GM12891 (cell line): ENCODE measurements around the gene MAP3K20.

Experiments
- DNase-seq: peaks from one replicate; pipeline ENCODE4 v3.0.0; 2011; ENCODE audit warnings: low spot score; ENCODE audit not compliant: insufficient read length
- FAIRE-seq: peaks from 2 replicates; lab custom pipeline; 2011; peaks lifted over from hg19 to GRCh38; lab: Jason Lieb, UNC
- PAX5 ChIP-seq: IDR thresholded peaks from 2 replicates; pipeline ENCODE4 v1.6.1; 2011; ENCODE audit warnings: low read length, moderate library complexity, mild to moderate bottlenecking; ENCODE audit not compliant: insufficient read depth, severe bottlenecking
- POLR2A ChIP-seq: IDR thresholded peaks from 2 replicates; pipeline ENCODE4 v1.6.1; 2011; ENCODE audit warnings: low read depth, low read length, control low read depth
- POLR2AphosphoS5 ChIP-seq: IDR thresholded peaks from 2 replicates; pipeline ENCODE4 v1.6.1; 2011; ENCODE audit warnings: low read depth, low read length, control low read depth
- POU2F2 ChIP-seq: IDR thresholded peaks from 2 replicates; pipeline ENCODE4 v1.6.1; 2011; ENCODE audit warnings: low read depth, mild to moderate bottlenecking, control low read depth, low read length, moderate library complexity
- SPI1 ChIP-seq: IDR thresholded peaks from 2 replicates; pipeline ENCODE4 v1.6.1; 2011; ENCODE audit warnings: low read depth, low read length, control low read depth
- TAF1 ChIP-seq: IDR thresholded peaks from 2 replicates; pipeline ENCODE4 v1.6.1; 2011; ENCODE audit warnings: low read depth, low read length, control low read depth

The MAP3K20 gene

GRCh38 chr2:173213181-173213580 is 137.5 kb downstream of the MAP3K20 start:
- TF ChIP-seq SPI1 (no peak), PAX5 (no peak), POLR2A (no peak), POLR2AphosphoS5 (no peak)
- DNase-seq (no peak), FAIRE-seq (no peak)

GRCh38 chr2:173214213-173214612 is 138.6 kb downstream of the MAP3K20 start:
- DNase-seq (no peak), FAIRE-seq (no peak)
- TF ChIP-seq POLR2AphosphoS5 (no peak), TAF1 (no peak), POU2F2 (no peak), POLR2A (no peak), SPI1 (no peak), PAX5 (no peak)

- DNase-seq (no peak), FAIRE-seq (no peak)
- TF ChIP-seq PAX5 (no peak), POLR2A (no peak), TAF1 (no peak), SPI1 (no peak), POU2F2 (no peak), POLR2AphosphoS5 (no peak)
Observed at GRCh38 chr2:173215316-173215715, 139.7 kb downstream of the MAP3K20 start.

GRCh38 chr2:173216051-173216450 is 140.4 kb downstream of the MAP3K20 start:
- DNase-seq (no peak), FAIRE-seq (no peak)
- no peak for TF ChIP-seq TAF1
- no peak for TF ChIP-seq SPI1
- no peak for TF ChIP-seq PAX5
- no peak for TF ChIP-seq POLR2AphosphoS5
- no peak for TF ChIP-seq POLR2A
- TF ChIP-seq POU2F2 = no peak

- FAIRE-seq (no peak), DNase-seq (no peak)
- TF ChIP-seq PAX5 (no peak), TAF1 (no peak), POU2F2 (no peak), POLR2AphosphoS5 (no peak), POLR2A (no peak), SPI1 (no peak)
Observed at GRCh38 chr2:173216668-173217067, 141.0 kb downstream of the MAP3K20 start.

- no peak for DNase-seq
- no peak for TF ChIP-seq POLR2A
- no peak for TF ChIP-seq SPI1
- no peak for TF ChIP-seq POLR2AphosphoS5
- TF ChIP-seq TAF1 = no peak
- no peak for TF ChIP-seq POU2F2
- TF ChIP-seq PAX5 = no peak
- no peak for FAIRE-seq
Observed at GRCh38 chr2:173217116-173217840, 141.6 kb downstream of the MAP3K20 start.

- FAIRE-seq (no peak), DNase-seq (no peak)
- no peak for TF ChIP-seq PAX5
- no peak for TF ChIP-seq TAF1
- TF ChIP-seq POLR2AphosphoS5 = no peak
- TF ChIP-seq POLR2A = no peak
- no peak for TF ChIP-seq SPI1
- no peak for TF ChIP-seq POU2F2
Observed at GRCh38 chr2:173218326-173219056, 142.8 kb downstream of the MAP3K20 start.

GRCh38 chr2:173221132-173221695 is 145.6 kb downstream of the MAP3K20 start:
- TF ChIP-seq POLR2A (no peak), TAF1 (no peak), PAX5 (no peak), POLR2AphosphoS5 (no peak), SPI1 (no peak), POU2F2 (no peak)
- no peak for DNase-seq
- no peak for FAIRE-seq
